ENCODE measurements around the gene ZNF792.
"Not testable (repeated sequence)": the region's sequence is repeated elsewhere in the genome, so short reads cannot be mapped to it uniquely, and the experiment has no call there.

The ZNF792 gene

DNA sequence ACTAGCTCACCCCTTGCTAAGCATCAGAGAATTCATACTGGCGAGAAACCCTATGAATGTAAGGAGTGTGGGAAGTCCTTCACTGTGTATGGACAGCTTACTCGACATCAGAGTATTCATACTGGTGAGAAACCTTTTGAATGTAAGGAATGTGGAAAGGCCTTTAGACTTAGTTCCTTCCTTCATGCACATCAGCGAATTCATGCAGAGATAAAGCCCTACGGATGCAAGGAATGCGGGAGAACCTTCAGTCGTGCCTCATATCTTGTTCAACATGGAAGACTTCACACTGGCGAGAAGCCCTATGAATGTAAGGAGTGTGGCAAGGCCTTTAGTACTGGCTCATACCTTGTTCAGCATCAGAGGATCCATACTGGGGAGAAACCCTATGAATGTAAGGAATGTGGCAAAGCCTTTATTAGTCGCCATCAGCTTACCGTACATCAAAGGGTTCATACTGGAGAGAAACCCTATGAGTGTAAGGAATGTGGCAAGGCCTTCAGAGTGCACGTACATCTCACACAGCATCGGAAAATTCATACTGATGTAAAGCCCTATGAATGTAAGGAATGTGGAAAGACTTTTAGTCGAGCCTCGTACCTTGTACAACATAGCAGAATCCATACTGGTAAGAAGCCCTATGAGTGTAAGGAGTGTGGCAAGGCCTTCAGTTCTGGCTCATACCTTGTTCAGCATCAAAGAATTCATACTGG is 20.0 kb downstream of the ZNF792 start:
- no peak overlapping the region for H3K27ac ChIP-seq (ENCODE audit: low read depth, low read length)
- H3K9me3 ChIP-seq (ENCODE audit: control insufficient read depth, insufficient read depth, low read length) = peaks cover 36% of the 10 kb centered on the region
- no peak overlapping the region for H3K9ac ChIP-seq (ENCODE audit: low read depth, low read length)
- no peaks in the 10 kb centered on the region for H3K4me1 ChIP-seq (ENCODE audit: control insufficient read depth, insufficient read depth, low read length)
- no peak overlapping the region for H3K4me3 ChIP-seq (ENCODE audit: low read depth, low read length)
- no peaks in the 10 kb centered on the region for H3K27me3 ChIP-seq (ENCODE audit: control insufficient read depth, insufficient read depth, low read length)
- H3K36me3 ChIP-seq (ENCODE audit: control insufficient read depth, insufficient read depth, low read length) = peaks cover 23% of the 10 kb centered on the region

DNA sequence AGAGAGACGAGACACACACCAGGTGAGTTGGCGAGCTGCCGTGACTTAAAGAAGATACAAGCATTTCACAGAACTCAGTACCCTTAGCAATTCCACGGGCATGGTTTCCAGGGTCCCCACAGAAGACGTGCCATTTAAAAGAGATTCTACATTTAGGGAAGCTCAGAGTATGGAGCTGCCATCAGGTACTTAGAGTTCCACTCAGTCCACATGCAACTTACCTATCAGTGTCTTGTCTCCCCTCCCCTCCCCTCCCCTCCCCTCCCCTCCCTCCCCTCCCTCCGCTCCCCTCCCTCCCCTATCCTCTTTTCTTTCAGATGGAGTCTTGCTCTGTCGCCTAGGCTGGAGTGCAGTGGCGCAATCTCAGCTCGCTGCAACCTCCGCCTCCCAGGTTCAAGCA is 25.1 kb downstream of the ZNF792 start:
- H3K27me3 ChIP-seq (ENCODE audit: control insufficient read depth, insufficient read depth, low read length) = no peaks in the 10 kb centered on the region
- H3K36me3 ChIP-seq (ENCODE audit: control insufficient read depth, insufficient read depth, low read length) = peaks cover 38% of the 10 kb centered on the region
- H3K4me3 ChIP-seq (ENCODE audit: low read depth, low read length) = no peak overlapping the region
- H3K9me3 ChIP-seq (ENCODE audit: control insufficient read depth, insufficient read depth, low read length) = peaks cover 25% of the 10 kb centered on the region
- H3K9ac ChIP-seq (ENCODE audit: low read depth, low read length) = no peak overlapping the region
- no peak overlapping the region for H3K27ac ChIP-seq (ENCODE audit: low read depth, low read length)
- H3K4me1 ChIP-seq (ENCODE audit: control insufficient read depth, insufficient read depth, low read length) = no peaks in the 10 kb centered on the region

DNA sequence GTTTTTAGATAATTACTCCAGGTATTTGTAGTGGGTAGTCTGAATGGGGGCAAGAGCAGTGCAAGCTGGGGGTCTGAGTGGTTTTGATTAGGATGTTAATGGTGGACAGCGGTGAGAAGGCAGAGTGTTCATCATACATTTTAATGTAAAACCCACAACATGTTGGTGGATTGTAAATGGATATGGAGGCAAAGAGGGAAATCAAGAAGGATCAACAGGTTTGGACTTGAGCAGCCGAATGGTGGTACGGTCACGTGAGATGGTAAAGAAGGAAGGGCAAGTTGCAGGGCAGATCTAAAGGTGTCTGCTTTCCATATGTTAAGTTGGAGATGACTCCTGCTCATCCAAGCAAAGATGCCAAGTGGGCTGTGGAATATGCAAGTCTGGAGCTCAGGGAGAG is 27.8 kb downstream of the ZNF792 start:
- Histone ChIP-seq H3K27ac (ENCODE audit: low read depth, low read length) (no peak overlapping the region), H3K36me3 (ENCODE audit: control insufficient read depth, insufficient read depth, low read length) (peaks cover 46% of the 10 kb centered on the region), H3K4me1 (ENCODE audit: control insufficient read depth, insufficient read depth, low read length) (no peaks in the 10 kb centered on the region), H3K27me3 (ENCODE audit: control insufficient read depth, insufficient read depth, low read length) (no peaks in the 10 kb centered on the region), H3K9me3 (ENCODE audit: control insufficient read depth, insufficient read depth, low read length) (peaks cover 2% of the 10 kb centered on the region; the same call in 1 of the 2 replicates), H3K9ac (ENCODE audit: low read depth, low read length) (no peak overlapping the region), H3K4me3 (ENCODE audit: low read depth, low read length) (no peak overlapping the region)

DNA sequence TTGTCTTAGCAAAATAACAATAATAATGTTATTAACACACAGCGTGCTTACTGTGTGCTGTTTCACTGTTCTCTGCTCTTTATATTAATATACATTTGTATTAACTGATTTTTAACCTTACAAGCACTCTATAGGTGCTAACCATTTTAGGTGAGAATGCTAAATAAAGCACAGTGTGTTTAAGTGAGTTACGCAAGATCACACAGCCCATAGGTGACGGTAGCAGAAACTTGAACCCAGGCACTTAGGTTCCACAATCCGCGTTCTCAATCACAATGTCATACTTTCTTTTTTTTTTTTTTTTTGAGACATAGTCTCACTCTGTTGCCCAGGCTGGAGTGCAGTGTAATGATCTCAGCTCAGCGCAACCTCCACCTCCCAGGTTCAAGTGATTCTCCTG is 31.5 kb downstream of the ZNF792 start:
- Histone ChIP-seq H3K27me3 (ENCODE audit: control insufficient read depth, insufficient read depth, low read length) (no peaks in the 10 kb centered on the region), H3K4me3 (ENCODE audit: low read depth, low read length) (no peak overlapping the region), H3K27ac (ENCODE audit: low read depth, low read length) (no peak overlapping the region), H3K9ac (ENCODE audit: low read depth, low read length) (no peak overlapping the region), H3K9me3 (ENCODE audit: control insufficient read depth, insufficient read depth, low read length) (no peaks in the 10 kb centered on the region), H3K4me1 (ENCODE audit: control insufficient read depth, insufficient read depth, low read length) (no peaks in the 10 kb centered on the region), H3K36me3 (ENCODE audit: control insufficient read depth, insufficient read depth, low read length) (peaks cover 46% of the 10 kb centered on the region)

DNA sequence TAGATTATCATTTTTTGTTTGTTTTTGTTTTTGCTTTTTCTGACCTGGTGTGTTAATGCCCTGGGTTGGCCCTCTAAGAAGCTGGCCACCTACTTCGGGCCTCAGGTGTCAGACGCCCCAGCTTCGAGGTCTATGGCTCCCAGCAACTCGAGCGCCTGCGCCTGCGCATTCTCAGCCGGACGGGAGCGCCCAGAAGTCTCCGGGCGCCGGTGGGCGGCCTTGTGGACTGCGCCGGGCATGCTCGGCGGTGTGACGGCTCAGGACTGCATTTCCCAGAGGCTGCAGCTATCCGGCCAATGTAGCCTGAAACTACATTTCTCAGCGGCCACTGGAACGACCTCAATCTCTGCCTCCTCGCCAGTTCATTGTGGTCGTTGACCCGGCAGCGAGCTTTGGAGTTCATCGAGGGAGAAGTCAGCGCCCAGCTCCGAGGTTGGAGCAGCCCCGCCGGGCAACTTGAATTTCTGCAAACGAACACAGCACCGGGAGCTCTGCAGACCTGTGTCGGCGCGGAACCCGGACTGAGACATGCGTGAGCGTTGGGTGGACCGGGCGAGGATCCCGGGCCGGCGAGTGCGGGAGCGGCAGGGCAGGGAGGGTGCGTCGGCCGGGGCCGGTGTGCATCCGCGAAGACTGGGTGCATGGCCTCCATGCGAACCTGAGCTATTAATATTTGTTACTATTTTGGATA is 37.2 kb downstream of the ZNF792 start, which contains the start of gene ZNF30:
ZNF30 (plus strand) TSS at position 219 of the 691 bp plus-strand sequence. CDS start 3,045 bp downstream, outside the sequence.
- Histone ChIP-seq H3K9ac (ENCODE audit: low read depth, low read length) (peak within 1 kb of the TSS; percentile 60; the same call in 1 of the 2 replicates), H3K36me3 (ENCODE audit: control insufficient read depth, insufficient read depth, low read length) (peaks cover 11% of the 10 kb centered on the region), H3K4me3 (ENCODE audit: low read depth, low read length) (peak within 1 kb of the TSS; percentile 78), H3K9me3 (ENCODE audit: control insufficient read depth, insufficient read depth, low read length) (no peaks in the 10 kb centered on the region), H3K27ac (ENCODE audit: low read depth, low read length) (peak within 1 kb of the TSS; percentile 79), H3K27me3 (ENCODE audit: control insufficient read depth, insufficient read depth, low read length) (no peaks in the 10 kb centered on the region), H3K4me1 (ENCODE audit: control insufficient read depth, insufficient read depth, low read length) (peaks cover 3% of the 10 kb centered on the region; the same call in 1 of the 2 replicates)

DNA sequence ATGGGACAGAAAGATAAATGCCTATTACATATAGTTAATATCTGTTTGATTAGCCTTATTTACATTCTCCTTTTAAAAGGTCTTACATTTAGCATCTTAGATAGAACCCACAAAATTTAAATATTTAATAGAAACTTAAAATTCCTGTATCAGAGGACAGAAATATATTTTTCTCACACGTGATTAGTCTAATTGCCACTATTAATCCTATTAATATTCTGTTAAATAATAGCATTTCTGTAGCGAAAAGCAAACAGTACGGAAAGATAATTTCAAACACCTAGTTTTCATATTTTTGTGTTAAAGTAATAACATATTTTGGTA is 37.7 kb downstream of the ZNF792 start:
- H3K27ac ChIP-seq (ENCODE audit: low read depth, low read length) = no peak overlapping the region
- no peaks in the 10 kb centered on the region for H3K27me3 ChIP-seq (ENCODE audit: control insufficient read depth, insufficient read depth, low read length)
- no peak overlapping the region for H3K9ac ChIP-seq (ENCODE audit: low read depth, low read length)
- H3K36me3 ChIP-seq (ENCODE audit: control insufficient read depth, insufficient read depth, low read length) = peaks cover 6% of the 10 kb centered on the region; the same call in 1 of the 2 replicates
- H3K4me1 ChIP-seq (ENCODE audit: control insufficient read depth, insufficient read depth, low read length) = peaks cover 3% of the 10 kb centered on the region; the same call in 1 of the 2 replicates
- H3K4me3 ChIP-seq (ENCODE audit: low read depth, low read length) = peak overlapping the region; percentile 78; the same call in 1 of the 2 replicates
- H3K9me3 ChIP-seq (ENCODE audit: control insufficient read depth, insufficient read depth, low read length) = 0 out of 2 replicates have a peak, but pooled peaks cover under 1% of the 10 kb centered on the region

DNA sequence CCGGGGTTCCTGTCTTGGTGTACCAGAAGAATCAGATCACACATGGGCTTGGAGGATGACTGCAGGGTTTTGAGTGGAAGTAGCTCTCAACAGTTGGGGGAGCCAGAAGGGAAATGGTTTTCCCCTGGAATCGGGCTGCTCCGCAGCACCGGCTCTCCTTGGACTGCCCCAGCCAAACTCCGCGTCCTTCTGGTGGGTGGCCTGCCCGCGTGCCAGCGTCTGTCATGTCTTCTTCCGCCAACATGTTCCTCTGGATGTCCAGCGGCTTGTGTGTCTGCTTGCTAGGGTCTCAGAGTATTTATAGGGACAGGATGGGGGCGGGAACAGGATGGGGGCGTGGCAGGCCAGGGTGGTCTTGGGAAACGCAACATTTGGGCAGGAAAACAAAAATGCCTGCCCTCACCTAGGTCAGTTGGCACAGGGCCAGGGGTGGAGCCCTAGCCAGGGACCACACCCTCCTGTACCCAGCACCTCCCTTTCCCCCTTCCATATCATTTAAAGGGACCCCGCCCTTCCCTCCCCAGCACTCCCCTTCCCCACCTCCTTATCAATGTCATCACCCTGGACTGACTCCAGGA is 38.7 kb downstream of the ZNF792 start:
- peaks cover 3% of the 10 kb centered on the region; the same call in 1 of the 2 replicates for H3K36me3 ChIP-seq (ENCODE audit: control insufficient read depth, insufficient read depth, low read length)
- H3K9ac ChIP-seq (ENCODE audit: low read depth, low read length) = no peak overlapping the region
- no peak overlapping the region for H3K27ac ChIP-seq (ENCODE audit: low read depth, low read length)
- H3K27me3 ChIP-seq (ENCODE audit: control insufficient read depth, insufficient read depth, low read length) = no peaks in the 10 kb centered on the region
- H3K9me3 ChIP-seq (ENCODE audit: control insufficient read depth, insufficient read depth, low read length) = 0 out of 2 replicates have a peak, but pooled peaks cover 3% of the 10 kb centered on the region
- no peak overlapping the region for H3K4me3 ChIP-seq (ENCODE audit: low read depth, low read length)
- H3K4me1 ChIP-seq (ENCODE audit: control insufficient read depth, insufficient read depth, low read length) = peaks cover 3% of the 10 kb centered on the region; the same call in 1 of the 2 replicates

DNA sequence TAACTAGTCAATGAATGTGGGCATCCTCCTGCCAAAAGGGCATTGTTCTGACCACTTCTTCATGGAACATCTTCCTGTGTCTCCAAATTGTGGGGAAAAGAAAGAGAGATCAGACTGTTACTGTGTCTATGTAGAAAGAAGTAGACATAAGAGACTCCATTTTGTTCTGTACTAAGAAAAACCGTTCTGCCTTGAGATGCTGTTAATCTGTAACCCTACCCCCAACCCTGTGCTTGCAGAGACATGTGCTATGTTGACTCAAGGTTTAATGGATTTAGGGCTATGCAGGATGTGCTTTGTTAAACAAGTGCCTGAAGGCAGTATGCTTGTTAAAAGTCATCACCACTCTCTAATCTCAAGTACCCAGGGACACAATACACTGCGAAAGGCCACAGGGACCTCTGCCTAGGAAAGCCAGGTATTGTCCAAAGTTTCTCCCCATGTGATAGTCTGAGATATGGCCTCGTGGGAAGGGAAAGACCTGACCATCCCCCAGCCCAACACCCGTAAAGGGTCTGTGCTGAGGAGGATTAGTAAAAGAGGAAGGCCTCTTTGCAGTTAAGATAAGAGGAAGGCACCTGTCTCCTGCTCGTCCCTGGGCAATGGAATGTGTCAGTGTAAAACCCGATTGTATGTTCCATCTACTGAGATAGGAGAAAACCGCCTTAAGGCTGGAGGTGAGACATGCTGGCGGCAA is 43.8 kb downstream of the ZNF792 start:
- peaks cover 42% of the 10 kb centered on the region for H3K9me3 ChIP-seq (ENCODE audit: control insufficient read depth, insufficient read depth, low read length)
- H3K36me3 ChIP-seq (ENCODE audit: control insufficient read depth, insufficient read depth, low read length); H3K9ac ChIP-seq (ENCODE audit: low read depth, low read length); H3K4me1 ChIP-seq (ENCODE audit: control insufficient read depth, insufficient read depth, low read length); H3K27ac ChIP-seq (ENCODE audit: low read depth, low read length); H3K4me3 ChIP-seq (ENCODE audit: low read depth, low read length); H3K27me3 ChIP-seq (ENCODE audit: control insufficient read depth, insufficient read depth, low read length): not testable (repeated sequence)

DNA sequence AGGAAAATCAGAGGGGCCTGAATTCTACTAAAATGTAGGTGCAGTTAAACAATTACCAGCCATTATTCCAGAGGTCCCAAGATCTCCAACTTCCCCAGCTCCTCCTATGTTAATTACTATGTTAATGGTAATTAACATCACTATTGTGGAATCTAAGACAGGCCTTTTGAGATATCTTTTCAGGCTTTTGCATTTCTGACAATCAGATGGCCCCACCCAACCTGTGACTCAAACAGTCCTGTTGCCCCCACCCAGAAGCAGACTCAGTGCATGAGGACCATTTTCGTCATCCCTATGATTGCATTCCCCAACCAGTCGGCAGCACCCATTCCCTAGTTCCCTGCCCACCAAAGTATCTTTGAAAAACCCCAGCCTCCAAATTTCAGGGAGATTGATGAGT is 45.8 kb downstream of the ZNF792 start:
- Histone ChIP-seq H3K4me3 (ENCODE audit: low read depth, low read length) (no peak overlapping the region), H3K27ac (ENCODE audit: low read depth, low read length) (no peak overlapping the region), H3K36me3 (ENCODE audit: control insufficient read depth, insufficient read depth, low read length) (no peaks in the 10 kb centered on the region), H3K27me3 (ENCODE audit: control insufficient read depth, insufficient read depth, low read length) (no peaks in the 10 kb centered on the region), H3K9ac (ENCODE audit: low read depth, low read length) (no peak overlapping the region), H3K9me3 (ENCODE audit: control insufficient read depth, insufficient read depth, low read length) (peaks cover 44% of the 10 kb centered on the region), H3K4me1 (ENCODE audit: control insufficient read depth, insufficient read depth, low read length) (no peaks in the 10 kb centered on the region)

DNA sequence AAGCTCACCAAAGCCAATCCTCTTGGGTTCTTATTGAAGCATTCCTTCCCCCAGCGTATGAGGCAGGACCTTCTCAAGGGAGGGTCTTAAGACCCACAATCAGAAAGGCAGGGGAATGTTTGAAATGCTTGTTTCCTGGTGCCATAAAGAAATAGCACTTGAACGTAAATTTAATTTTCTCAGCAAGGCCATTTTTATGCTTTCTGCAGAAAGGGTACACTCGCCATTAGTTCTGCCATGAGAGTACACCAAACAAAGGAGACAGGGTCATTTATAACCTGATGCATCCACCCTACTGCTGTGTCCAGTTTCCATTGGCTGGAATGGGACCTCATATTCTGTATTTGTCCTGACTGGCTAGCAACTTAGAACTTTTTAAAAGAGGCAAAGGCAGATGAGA is 46.9 kb downstream of the ZNF792 start:
- H3K4me1 ChIP-seq (ENCODE audit: control insufficient read depth, insufficient read depth, low read length); H3K27me3 ChIP-seq (ENCODE audit: control insufficient read depth, insufficient read depth, low read length); H3K9ac ChIP-seq (ENCODE audit: low read depth, low read length); H3K27ac ChIP-seq (ENCODE audit: low read depth, low read length); H3K4me3 ChIP-seq (ENCODE audit: low read depth, low read length); H3K36me3 ChIP-seq (ENCODE audit: control insufficient read depth, insufficient read depth, low read length): not testable (repeated sequence)
- peaks cover 45% of the 10 kb centered on the region for H3K9me3 ChIP-seq (ENCODE audit: control insufficient read depth, insufficient read depth, low read length)
